D721Med (cell line): ENCODE measurements around the gene PRR22.

Experiments
- DNase-seq: peaks from one replicate; pipeline ENCODE4 v3.0.0; 2011; ENCODE audit warnings: low spot score; ENCODE audit not compliant: insufficient read length
- FAIRE-seq: peaks from 2 replicates; lab custom pipeline; 2011; peaks lifted over from hg19 to GRCh38; lab: Jason Lieb, UNC
- CTCF ChIP-seq: IDR thresholded peaks from 2 replicates; pipeline ENCODE4 v1.5.1; 2012; ENCODE audit warnings: mild to moderate bottlenecking, control low read depth; ENCODE audit not compliant: insufficient read depth; ENCODE audit errors: missing control alignments

Gene PRR22

DNA sequence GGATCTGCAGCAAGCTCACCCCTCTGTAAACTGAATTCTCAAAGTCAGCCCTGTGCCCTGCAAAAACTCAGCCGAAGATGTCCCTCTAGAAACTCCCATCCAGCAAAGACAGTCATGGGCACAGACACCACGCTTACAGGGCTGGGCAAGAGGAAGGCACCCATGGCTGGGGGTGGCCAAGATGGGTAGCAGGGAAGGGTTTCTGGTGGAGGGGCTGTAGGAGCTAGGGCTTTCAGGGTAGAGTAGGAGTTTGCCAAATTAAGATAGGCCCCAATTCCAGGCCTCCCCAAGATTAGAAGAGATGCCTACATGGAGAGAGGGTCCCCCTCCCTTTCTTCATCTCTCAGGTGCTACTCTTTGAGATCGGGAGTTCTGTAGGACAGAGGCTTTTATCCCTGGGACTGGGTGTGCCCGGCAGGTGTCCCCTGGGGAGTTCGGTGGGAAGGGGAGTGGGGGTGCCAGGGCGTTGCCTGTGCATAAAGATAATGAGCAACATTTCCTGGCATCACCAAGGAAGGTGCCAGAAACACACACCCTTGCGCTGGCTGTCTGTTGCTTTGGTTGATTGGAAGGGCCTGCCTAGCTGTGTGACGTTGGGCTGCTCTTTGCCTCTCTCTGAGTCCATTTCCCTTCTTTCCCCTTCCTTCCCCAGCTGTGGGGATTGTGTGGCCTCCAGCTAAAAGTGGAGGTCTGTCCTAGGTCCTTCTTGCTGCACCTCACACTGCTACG, 29.7 kb upstream of the PRR22 start:
- FAIRE-seq: no peak
- no peak for TF ChIP-seq CTCF
- no peak for DNase-seq

DNA sequence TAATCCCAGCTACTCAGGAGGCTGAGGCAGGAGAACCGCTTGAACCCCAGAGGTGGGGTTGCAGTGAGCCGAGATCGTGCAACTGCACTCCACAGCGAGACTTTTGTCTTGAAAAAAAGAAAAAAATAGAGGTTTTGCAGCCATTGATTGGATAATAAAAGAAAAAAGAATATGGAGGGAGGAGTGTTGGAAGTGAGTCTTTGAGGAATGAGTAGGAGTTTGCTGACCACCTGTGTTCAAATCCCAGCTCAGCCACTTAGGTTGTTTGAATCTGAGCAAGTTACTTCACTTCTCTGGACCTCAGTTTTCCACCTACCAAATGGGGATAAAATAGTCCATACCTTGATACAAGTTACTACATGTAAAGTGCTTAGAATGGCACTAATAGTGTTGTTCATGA, 26.6 kb upstream of the PRR22 start:
- DNase-seq (no peak), FAIRE-seq (no peak)
- TF ChIP-seq CTCF: no peak

DNA sequence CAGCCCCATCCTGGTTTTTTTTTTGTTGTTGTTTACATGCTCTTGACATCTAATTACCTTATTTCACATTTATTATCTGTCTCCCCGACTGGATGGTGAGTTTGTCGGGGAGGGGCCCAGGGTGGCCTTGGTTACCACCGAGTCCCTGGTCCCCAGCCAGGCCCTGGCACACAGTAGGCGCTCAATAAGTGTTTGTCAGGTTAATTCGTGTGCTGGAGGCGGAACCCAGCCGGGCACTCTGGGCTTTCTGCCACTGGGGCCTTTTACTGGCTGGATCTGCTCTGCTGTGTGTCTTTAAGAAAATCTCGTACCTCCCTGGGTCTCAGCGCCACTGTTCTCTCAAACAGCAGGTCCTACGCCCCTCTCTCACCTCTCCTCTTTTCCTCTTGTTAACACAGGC, 24.9 kb upstream of the PRR22 start:
- no peak for DNase-seq
- FAIRE-seq: no peak
- no peak for TF ChIP-seq CTCF

DNA sequence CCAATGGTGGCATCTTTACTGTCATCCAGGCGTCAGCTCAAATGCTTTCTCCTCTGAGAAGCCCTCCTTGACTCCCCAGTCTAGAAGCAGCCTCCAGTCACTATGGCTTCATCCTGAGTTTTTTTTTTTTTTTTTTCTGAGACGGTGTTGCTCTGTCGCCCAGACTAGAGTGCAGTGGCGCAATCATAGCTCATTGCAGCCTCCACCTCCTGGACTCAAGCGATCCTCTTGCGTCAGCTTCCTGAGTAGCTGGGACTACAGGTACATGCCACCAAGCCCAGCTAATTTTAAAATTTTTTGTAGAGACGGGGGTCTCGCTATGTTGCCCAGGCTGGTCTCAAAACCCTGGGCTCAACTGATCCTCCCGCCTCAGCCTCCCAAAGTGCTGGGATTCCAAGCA, 24.5 kb upstream of the PRR22 start:
- FAIRE-seq (no peak), DNase-seq (no peak)
- no peak for TF ChIP-seq CTCF

DNA sequence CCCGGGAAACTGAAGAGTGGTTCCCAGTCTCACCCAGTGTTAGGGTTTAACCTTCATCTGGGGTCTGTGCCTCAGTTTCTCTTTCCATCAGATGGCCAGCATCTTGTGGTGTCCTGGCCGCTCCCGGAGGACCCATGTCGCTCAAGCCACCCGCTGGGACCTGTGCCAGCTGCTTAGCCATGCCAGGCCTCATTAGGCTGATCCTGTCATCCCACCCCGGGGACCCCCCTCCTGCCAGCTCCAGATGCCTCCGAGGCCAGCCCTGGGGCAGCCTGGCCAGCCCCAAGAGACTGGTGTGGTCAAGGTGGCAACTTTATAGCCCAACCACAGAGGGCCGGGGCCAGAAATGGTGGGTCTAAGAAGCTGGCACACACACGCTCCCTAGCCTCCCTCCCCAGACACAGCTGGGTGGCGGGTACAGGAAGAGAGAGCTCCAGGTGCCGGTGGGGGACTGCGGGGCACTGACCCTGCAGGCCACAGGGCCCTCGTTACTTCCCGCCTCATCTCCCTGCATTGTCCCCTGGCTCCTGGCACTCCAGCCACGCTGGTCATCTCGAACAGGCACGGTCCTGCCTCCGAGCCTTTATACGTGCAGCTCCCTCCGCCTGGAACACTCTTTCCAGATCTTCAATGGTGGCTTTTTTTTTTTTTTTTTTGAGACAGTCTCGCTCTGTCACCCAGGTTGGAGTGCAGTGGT, 23.7 kb upstream of the PRR22 start:
- TF ChIP-seq CTCF: no peak
- FAIRE-seq (no peak), DNase-seq (no peak)

DNA sequence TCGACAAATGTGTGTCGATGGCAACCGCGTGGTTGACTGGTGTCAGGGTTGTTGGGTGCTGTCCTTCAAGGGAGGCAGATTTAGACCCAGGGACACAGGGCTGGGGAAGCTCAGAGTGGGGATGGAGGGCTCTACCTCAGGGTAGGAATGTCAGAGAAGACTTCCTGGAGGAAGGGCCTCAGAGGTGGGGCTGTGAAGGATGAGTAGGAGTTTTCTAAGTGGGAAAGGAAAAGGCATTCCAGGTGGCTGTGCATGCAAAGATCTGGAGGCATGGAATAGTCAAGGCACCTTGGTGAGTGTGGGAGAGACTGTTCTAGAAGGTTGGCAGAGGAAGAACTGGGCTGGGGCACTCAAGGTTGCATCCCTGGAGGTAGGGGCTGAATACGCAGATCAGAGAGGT, 22.4 kb upstream of the PRR22 start:
- DNase-seq (no peak), FAIRE-seq (no peak)
- no peak for TF ChIP-seq CTCF

GRCh38 chr19:5806133-5806489, 21.6 kb upstream of the PRR22 start:
- DNase-seq (no peak), FAIRE-seq (no peak)
- TF ChIP-seq CTCF: no peak
